Ectodermal cell (in vitro differentiated cells): ENCODE results near the gene EMILIN3.

ENCODE experiments used
- H3K27ac ChIP-seq: 2 replicates; pipeline ENCODE4 v1.7.0; 2013; ENCODE audit warnings: mild to moderate bottlenecking, low read depth, low read length; ENCODE audit not compliant: insufficient read depth, poor library complexity, severe bottlenecking
- H3K27me3 ChIP-seq: 2 replicates; pipeline ENCODE4 v1.7.0; 2013; ENCODE audit warnings: mild to moderate bottlenecking, low read length; ENCODE audit not compliant: insufficient read depth, control insufficient read depth, poor library complexity, severe bottlenecking
- H3K36me3 ChIP-seq: one replicate; pipeline ENCODE4 v1.7.0; 2013; ENCODE audit warnings: low read length; ENCODE audit not compliant: control insufficient read depth, insufficient read depth
- H3K4me1 ChIP-seq: one replicate; pipeline ENCODE4 v1.7.0; 2013; ENCODE audit warnings: low read length; ENCODE audit not compliant: control insufficient read depth, insufficient read depth
- H3K4me3 ChIP-seq: 2 replicates; pipeline ENCODE4 v1.7.0; 2013; ENCODE audit warnings: low read depth, low read length, control low read depth; ENCODE audit not compliant: insufficient read depth
- H3K9me3 ChIP-seq: 2 replicates; pipeline ENCODE4 v1.7.0; 2013; ENCODE audit warnings: mild to moderate bottlenecking, low read length, moderate library complexity; ENCODE audit not compliant: control insufficient read depth
- WGBS, 2 experiments: methylation state at CpG; one replicate each; pipeline ENCODE4 v1.1.7; 2013; ENCODE audit warnings: missing lambda C conversion rate in 2 of 2; 5-methylcytosine and 5-hydroxymethylcytosine counted together

The EMILIN3 gene

GRCh38 chr20:41406353-41406752 lies 39.7 kb upstream of the EMILIN3 start:
- H3K4me1 ChIP-seq = no peaks in the 10 kb centered on the region
- no peaks in the 10 kb centered on the region for H3K27me3 ChIP-seq
- no peaks in the 10 kb centered on the region for H3K9me3 ChIP-seq
- 94 to 95% methylated on average over 10 of the region's 10 CpGs for WGBS, 2 experiments
- peaks cover 30% of the 10 kb centered on the region for H3K36me3 ChIP-seq
- H3K27ac ChIP-seq = no peak overlapping the region
- H3K4me3 ChIP-seq = no peak overlapping the region

- no peaks in the 10 kb centered on the region for H3K27me3 ChIP-seq
- peaks cover 30% of the 10 kb centered on the region for H3K36me3 ChIP-seq
- H3K9me3 ChIP-seq = no peaks in the 10 kb centered on the region
- WGBS, 2 experiments = 93 to 96% methylated on average over 3 of the region's 3 CpGs
- no peaks in the 10 kb centered on the region for H3K4me1 ChIP-seq
- no peak overlapping the region for H3K27ac ChIP-seq
- H3K4me3 ChIP-seq = no peak overlapping the region
Observed at GRCh38 chr20:41405436-41405835, 38.8 kb upstream of the EMILIN3 start.

DNA sequence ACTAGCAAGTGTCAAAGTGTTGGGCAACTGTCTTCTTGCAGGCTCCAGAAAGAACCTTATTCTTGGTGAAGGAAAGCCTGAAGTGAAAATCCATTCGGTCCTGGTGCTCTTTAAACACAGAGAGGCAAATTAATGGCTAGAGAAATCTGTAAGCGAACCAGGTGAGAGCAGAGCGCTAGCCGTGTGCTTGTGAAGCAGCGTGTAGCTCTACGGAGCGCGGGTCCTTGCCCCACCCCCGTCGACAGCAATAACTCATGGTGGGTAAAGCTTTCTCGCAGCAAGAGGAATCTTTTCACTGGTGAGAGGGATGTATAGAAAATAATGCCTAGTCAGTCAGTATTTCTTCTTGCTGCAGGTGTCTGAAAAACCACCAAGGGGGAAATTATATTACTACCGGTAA lies 37.0 kb upstream of the EMILIN3 start:
- H3K36me3 ChIP-seq = peaks cover 24% of the 10 kb centered on the region
- H3K4me3 ChIP-seq = no peak overlapping the region
- no peaks in the 10 kb centered on the region for H3K9me3 ChIP-seq
- WGBS, 2 experiments = 95 to 97% methylated on average over 11 of the region's 12 CpGs
- no peaks in the 10 kb centered on the region for H3K27me3 ChIP-seq
- H3K27ac ChIP-seq = no peak overlapping the region
- no peaks in the 10 kb centered on the region for H3K4me1 ChIP-seq

DNA sequence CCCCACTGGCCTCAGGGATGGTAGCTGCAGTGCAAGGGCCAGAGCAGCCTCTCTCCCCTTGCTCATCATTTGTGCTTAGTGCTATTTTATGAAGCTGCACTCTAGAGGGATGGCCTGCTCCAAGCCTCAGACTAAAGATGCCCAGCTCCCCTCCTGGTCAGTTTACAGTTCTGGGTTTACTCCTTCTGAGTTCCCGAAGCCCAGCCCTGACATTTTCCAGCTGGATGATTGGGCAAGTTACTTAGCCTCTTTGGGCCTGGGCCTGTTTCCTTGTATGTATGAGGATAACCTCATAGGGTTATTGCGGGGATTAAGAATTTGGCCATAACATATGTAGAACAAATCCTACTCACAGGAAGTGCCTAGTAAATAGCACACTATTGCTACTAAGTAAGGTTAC lies 31.8 kb upstream of the EMILIN3 start:
- Histone ChIP-seq H3K4me3 (no peak overlapping the region), H3K27me3 (no peaks in the 10 kb centered on the region), H3K4me1 (peaks cover 9% of the 10 kb centered on the region), H3K36me3 (peaks cover 4% of the 10 kb centered on the region), H3K27ac (no peak overlapping the region), H3K9me3 (no peaks in the 10 kb centered on the region)
- 90 to 97% methylated on average over 2 of the region's 2 CpGs for WGBS, 2 experiments

- no peaks in the 10 kb centered on the region for H3K9me3 ChIP-seq
- 59 to 63% methylated on average over 15 to 18 of the region's 18 CpGs for WGBS, 2 experiments
- H3K4me1 ChIP-seq = peaks cover 16% of the 10 kb centered on the region
- no peak overlapping the region for H3K4me3 ChIP-seq
- H3K27me3 ChIP-seq = no peaks in the 10 kb centered on the region
- H3K27ac ChIP-seq = no peak overlapping the region
- H3K36me3 ChIP-seq = no peaks in the 10 kb centered on the region
Observed at GRCh38 chr20:41395667-41396664, 29.3 kb upstream of the EMILIN3 start.

GRCh38 chr20:41394931-41395666 lies 28.5 kb upstream of the EMILIN3 start:
- 89 to 95% methylated on average over 9 of the region's 9 CpGs for WGBS, 2 experiments

DNA sequence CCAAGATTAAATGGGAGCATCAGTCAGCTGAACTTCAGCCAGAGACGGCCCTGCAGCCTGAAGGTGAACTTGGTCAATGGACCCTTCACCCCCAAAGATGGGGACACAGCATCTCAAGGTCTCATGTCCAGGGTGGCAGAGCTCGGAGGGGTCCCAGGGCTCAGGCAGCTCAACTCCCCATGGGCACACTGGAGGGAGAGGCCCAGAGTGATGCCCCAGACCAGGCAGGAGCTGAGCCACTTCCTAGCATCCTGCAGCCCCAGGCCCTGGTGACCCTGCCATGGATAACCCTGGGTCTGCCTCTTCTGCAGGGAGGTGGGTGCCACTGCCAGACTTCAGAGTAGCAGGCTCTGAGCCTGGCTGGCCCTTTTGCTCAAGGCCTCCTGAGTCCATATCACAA lies 27.5 kb upstream of the EMILIN3 start:
- H3K27ac ChIP-seq = no peak overlapping the region
- H3K27me3 ChIP-seq = no peaks in the 10 kb centered on the region
- no peaks in the 10 kb centered on the region for H3K36me3 ChIP-seq
- peaks cover 16% of the 10 kb centered on the region for H3K4me1 ChIP-seq
- H3K4me3 ChIP-seq = no peak overlapping the region
- no peaks in the 10 kb centered on the region for H3K9me3 ChIP-seq
- WGBS, 2 experiments = 93 to 95% methylated on average over 2 of the region's 2 CpGs

More at GRCh38 chr20:41394931-41395666, 28.5 kb upstream of the EMILIN3 start:
- Histone ChIP-seq H3K4me1 (peaks cover 16% of the 10 kb centered on the region), H3K9me3 (no peaks in the 10 kb centered on the region), H3K36me3 (no peaks in the 10 kb centered on the region), H3K4me3 (no peak overlapping the region), H3K27ac (no peak overlapping the region), H3K27me3 (no peaks in the 10 kb centered on the region)

DNA sequence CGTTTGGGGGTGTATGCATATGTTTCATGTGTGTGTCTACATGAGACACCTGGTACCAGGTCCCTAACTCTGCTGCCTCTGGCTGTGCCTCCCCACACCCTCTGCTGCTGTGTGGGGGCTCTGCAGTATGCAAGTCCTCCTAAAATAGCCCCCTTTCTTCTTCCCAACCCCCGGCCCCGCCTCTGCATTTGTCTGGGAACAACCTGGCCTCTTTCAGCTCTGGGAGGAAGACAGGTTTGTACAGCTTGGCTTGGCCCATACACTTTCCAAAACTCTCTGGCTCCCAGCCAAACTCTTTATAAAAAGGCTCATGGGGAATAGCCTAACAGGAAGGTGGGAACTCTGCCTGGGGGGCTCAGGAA lies 27.1 kb upstream of the EMILIN3 start:
- Histone ChIP-seq H3K27me3 (no peaks in the 10 kb centered on the region), H3K4me1 (peaks cover 16% of the 10 kb centered on the region), H3K27ac (no peak overlapping the region), H3K9me3 (no peaks in the 10 kb centered on the region), H3K36me3 (no peaks in the 10 kb centered on the region), H3K4me3 (no peak overlapping the region)
- 90 to 95% methylated on average over 3 of the region's 3 CpGs for WGBS, 2 experiments

- H3K4me3 ChIP-seq = no peak overlapping the region
- 85 to 90% methylated on average over 12 of the region's 12 CpGs for WGBS, 2 experiments
- peaks cover 17% of the 10 kb centered on the region for H3K4me1 ChIP-seq
- H3K36me3 ChIP-seq = no peaks in the 10 kb centered on the region
- no peaks in the 10 kb centered on the region for H3K9me3 ChIP-seq
- no peaks in the 10 kb centered on the region for H3K27me3 ChIP-seq
- peak overlapping the region; percentile 60 for H3K27ac ChIP-seq
Observed at GRCh38 chr20:41392871-41393704, 26.5 kb upstream of the EMILIN3 start.
